ENCODE data around the gene MRGPRX3.
A peak's percentile ranks its signal among the peaks of the same experiment; 100 is the strongest.

The MRGPRX3 gene

GRCh38 chr11:18171377-18172000, 39.1 kb downstream of the MRGPRX3 start:
- DNase-seq: peak; percentile 9

- no peak for DNase-seq
Observed at GRCh38 chr11:18172666-18173065, 40.3 kb downstream of the MRGPRX3 start, which contains the start of gene MRGPRX4. Gene MRGPRX4, plus strand, starts transcription at chr11:18172837. Its CDS starts 420 bp downstream, at chr11:18173257.

- no peak for DNase-seq
Observed at GRCh38 chr11:18173225-18173866, 41.0 kb downstream of the MRGPRX3 start.
